GM12874 (cell line): ENCODE data around the gene LYSMD3.

Source experiments
- TF ChIP-seq, protein P1 (sequence below): IDR thresholded peaks from 2 replicates; pipeline ENCODE4 v1.5.1; 2011; ENCODE audit warnings: low read depth, mild to moderate bottlenecking, control low read depth, low read length, moderate library complexity; ENCODE audit not compliant: insufficient read depth

Gene LYSMD3

DNA sequence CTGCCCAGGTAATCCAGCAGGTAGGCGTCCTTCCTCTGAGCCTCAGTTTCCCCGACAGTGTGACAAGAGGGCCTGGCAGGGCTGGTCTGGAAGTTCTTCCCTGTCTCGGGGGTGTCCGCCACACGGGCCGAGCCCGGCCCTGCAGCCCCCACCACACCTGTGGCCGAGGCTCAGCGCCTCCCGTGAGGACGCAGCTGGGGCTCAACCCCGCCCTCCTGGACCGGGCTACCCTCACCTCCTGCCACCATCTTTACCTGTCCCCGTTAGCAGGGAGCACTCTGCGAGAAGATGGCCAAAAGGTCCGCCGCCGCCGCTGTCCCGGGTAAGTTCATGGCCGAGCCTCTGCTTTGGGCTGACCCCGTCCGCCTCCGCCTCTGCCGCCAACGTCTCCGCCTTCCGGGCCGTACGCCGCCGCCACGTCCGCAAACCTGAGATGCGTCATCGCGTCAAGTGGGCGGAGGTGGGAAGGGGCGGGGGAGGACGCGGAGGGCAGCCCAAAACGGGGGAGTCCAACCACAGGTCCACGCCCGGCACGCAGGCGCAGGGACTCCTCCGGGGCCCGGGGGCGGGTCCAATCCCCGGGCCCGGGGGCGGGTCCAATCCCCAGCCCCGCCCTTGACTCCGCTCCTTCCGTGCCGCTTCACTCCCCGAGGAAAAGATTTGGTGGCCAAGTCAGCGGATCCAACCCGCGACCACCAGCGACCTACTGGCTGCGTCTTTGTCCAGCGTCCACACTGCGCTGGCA is at the start of gene LYSMD3:
TSS of gene LYSMD3 (minus strand) at position 391 of the 745 bp plus-strand sequence. CDS start 4,295 bp downstream, outside the sequence.
- TF ChIP-seq, protein P1, sequence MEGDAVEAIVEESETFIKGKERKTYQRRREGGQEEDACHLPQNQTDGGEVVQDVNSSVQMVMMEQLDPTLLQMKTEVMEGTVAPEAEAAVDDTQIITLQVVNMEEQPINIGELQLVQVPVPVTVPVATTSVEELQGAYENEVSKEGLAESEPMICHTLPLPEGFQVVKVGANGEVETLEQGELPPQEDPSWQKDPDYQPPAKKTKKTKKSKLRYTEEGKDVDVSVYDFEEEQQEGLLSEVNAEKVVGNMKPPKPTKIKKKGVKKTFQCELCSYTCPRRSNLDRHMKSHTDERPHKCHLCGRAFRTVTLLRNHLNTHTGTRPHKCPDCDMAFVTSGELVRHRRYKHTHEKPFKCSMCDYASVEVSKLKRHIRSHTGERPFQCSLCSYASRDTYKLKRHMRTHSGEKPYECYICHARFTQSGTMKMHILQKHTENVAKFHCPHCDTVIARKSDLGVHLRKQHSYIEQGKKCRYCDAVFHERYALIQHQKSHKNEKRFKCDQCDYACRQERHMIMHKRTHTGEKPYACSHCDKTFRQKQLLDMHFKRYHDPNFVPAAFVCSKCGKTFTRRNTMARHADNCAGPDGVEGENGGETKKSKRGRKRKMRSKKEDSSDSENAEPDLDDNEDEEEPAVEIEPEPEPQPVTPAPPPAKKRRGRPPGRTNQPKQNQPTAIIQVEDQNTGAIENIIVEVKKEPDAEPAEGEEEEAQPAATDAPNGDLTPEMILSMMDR, result no peak

DNA sequence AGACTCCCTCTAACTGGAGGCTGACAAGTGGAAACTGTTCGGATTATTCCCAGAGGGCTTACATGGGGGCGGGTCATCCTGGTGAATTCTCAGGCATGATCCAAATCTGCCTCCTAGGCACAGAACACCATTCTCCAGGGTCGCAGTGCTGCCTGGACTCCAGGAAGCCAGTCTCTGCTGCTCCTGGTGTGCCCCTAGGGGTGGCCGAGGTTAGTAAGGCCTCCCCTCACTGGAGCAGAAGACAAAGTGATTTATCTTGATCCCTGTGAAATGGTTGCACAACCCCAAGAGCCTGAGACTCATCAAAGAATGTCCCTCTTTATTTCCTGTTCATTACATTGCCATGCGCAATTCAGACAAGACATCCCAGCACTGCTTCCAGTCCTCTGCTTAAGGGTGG is 46.3 kb upstream of the LYSMD3 start:
- TF ChIP-seq, protein P1, result no peak

- TF ChIP-seq, protein P1, result no peak
Observed at GRCh38 chr5:90571147-90571773, 41.9 kb upstream of the LYSMD3 start.

DNA sequence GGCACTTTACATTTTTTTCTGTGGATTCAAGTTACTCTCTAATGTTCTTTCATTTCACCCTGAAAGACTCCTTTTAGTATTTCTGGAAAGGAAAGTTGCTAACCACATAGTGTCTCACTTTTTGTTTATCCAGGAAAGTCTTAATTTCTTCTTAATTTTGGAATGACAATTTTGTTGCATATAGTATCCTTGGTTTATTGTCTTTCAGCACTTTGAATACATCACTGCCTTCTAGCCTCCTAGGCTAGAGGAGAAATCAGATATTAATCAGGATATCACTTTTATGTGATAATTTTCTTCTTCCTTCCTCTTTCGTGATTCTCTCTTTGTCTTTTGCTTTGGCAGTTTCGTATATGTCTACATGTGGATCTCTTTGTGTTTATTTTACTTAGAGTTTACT is 40.6 kb upstream of the LYSMD3 start:
- TF ChIP-seq, protein P1, result no peak

DNA sequence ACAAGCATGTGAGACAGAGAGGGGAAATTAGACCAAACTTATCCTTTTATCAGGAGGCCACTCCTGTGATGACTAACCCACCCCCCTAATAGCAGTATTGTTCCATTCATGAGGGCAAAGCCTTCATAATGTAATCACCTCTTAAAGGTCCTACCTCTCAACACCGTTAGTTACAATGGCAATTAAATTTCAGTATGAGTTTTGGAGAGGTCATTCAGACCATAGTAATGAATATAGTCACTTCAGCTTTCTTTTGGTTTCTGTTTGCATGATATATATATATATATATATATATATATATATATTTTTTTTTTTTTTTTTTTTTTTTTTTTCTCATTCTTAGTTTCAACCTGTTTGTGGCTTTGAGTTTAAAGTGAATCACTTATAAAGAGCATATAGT is 39.7 kb upstream of the LYSMD3 start:
- TF ChIP-seq, protein P1, result no peak

- TF ChIP-seq, protein P1, result no peak
Observed at GRCh38 chr5:90565491-90565890, 36.1 kb upstream of the LYSMD3 start.

DNA sequence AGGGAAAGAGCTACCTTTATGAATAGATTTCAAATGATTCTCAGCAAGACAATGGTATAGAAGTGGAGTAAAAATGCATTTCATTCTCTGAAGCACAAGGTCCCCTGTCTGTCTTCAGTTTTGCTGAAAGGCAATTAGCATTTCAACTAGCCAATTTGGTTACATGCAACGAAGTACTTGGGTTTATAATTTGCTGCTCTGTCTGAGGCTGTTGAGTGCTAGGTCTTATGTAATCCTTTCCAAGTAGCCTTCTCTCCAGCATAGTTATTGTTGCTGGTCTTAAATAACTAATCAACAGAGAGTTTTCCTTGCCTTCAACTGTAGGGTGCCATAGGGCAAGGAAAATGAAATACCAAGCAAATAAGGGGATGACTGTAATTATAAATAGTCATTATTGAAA is 33.7 kb upstream of the LYSMD3 start:
- TF ChIP-seq, protein P1, result no peak
